Gastrocnemius medialis (tissue), 4 donors: ENCODE data around the gene SUFU. TPM values are rescaled to one million over a fixed set of nuclear protein-coding genes. Genes with fewer than 3 reads are reported as not detected.
A peak's percentile ranks its signal among the peaks of the same experiment; 100 is the strongest.

Experiments used
- ATAC-seq, 2 donors: fragments of 150-250 bp; one replicate each; pipeline ENCODE4 v1.9.1; 2016
- DNase-seq, 2 donors: peaks; one replicate each; pipeline ENCODE4 v3.0.0-alpha.2; 2019
- H3K27ac ChIP-seq, 4 donors: fragments of 200-600 bp; sonication (generic); 1 replicate in 1 of 4; 2 replicates in 3 of 4; pipeline ENCODE4 v1.5.1; 2016 to 2018; ENCODE audit warnings: mild to moderate bottlenecking in 2 of 4, moderate library complexity in 1 of 4
- H3K27me3 ChIP-seq, 3 donors: fragments of 200-600 bp; sonication (generic) in 2 of 3; 1 replicate in 1 of 3; 2 replicates in 2 of 3; pipeline versions ENCODE4 v1.5.1 to v1.6.0; 2016 to 2019; ENCODE audit warnings: mild to moderate bottlenecking in 1 of 3, moderate library complexity in 1 of 3
- H3K36me3 ChIP-seq, 2 donors: fragments of 200-600 bp; sonication (generic) in 1 of 2; one replicate each; pipeline ENCODE4 v1.5.1; 2017 to 2018
- H3K4me1 ChIP-seq, 2 donors: fragments of 200-600 bp; sonication (generic) in 1 of 2; one replicate each; pipeline ENCODE4 v1.5.1; 2016 to 2017; ENCODE audit warnings: mild to moderate bottlenecking in 2 of 2
- H3K4me3 ChIP-seq, 4 donors: fragments of 200-600 bp; sonication (generic) in 3 of 4; 1 replicate in 1 of 4; 2 replicates in 3 of 4; pipeline ENCODE4 v1.5.1; 2016 to 2019; ENCODE audit warnings: mild to moderate bottlenecking in 2 of 4
- H3K9me3 ChIP-seq, 3 donors: fragments of 200-600 bp; sonication (generic) in 2 of 3; 1 replicate in 1 of 3; 2 replicates in 2 of 3; pipeline ENCODE4 v1.5.1; 2016 to 2019
- POLR2A ChIP-seq, 2 donors: fragments of 450-650 bp; IDR thresholded peaks; one replicate each; pipeline ENCODE4 v1.6.1; 2017; ENCODE audit warnings: antibody characterized with exemption in 2 of 2, mild to moderate bottlenecking in 2 of 2, moderate library complexity in 2 of 2
- in situ Hi-C, 4 donors: fragments of 200-750 bp; cut with MboI; loops; one replicate each; pipeline versions ENCODE4 v1.15.0 to v1.8.0; 2017; ENCODE audit warnings: low sequenced_read_pairs in 4 of 4
- intact Hi-C: fragments of 100-400 bp; cut with DNase I; formaldehyde crosslinking; loops from one replicate; pipeline ENCODE4 v1.15.1; 2023; ENCODE audit warnings: low total_unique reads
- total RNA-seq, 4 donors: library from RNA; depleted of rRNA; stranded (reverse); fragments of >200 nt; gene quantifications; one replicate each; pipeline versions ENCODE4 v1.1.0 to v1.2.3, GENCODE V29; 2016
- TF ChIP-seq, protein P1 (sequence below), 5 experiments: fragments of 450-650 bp in 3 of 5; fragments of 200-600 bp in 2 of 5; sonication (generic) in 2 of 5; IDR thresholded peaks in 4 of 5; conservative IDR thresholded peaks in 1 of 5; 1 replicate in 4 of 5; 2 replicates in 1 of 5; pipeline ENCODE4 v1.5.1; 2016 to 2019; ENCODE audit warnings: antibody characterized with exemption in 5 of 5, mild to moderate bottlenecking in 3 of 5, moderate library complexity in 3 of 5

The SUFU gene
- total RNA-seq, 4 donors from 2014 or later: 7.3 to 11.8 (median 7.9) TPM

DNA sequence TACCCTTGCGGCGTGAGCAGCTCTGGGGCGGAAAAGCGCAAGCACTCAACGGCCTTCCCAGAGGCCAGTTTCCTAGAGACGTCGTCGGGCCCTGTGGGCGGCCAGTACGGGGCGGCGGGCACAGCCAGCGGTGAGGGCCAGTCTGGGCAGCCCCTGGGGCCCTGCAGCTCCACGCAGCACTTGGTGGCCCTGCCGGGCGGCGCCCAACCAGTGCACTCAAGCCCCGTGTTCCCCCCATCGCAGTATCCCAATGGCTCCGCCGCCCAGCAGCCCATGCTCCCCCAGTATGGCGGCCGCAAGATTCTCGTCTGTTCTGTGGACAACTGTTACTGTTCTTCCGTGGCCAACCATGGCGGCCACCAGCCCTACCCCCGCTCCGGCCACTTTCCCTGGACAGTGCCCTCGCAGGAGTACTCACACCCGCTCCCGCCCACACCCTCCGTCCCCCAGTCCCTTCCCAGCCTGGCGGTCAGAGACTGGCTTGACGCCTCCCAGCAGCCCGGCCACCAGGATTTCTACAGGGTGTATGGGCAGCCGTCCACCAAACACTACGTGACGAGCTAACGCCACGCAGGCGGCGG is 153.1 kb downstream of the SUFU start:
- H3K36me3 ChIP-seq: peaks cover 0 to 43% of the 10 kb centered on the region in 2 donors
- no peak overlapping the region for H3K4me3 ChIP-seq
- no peak for TF ChIP-seq POLR2A (IDR thresholded peaks at IDR 0.05)
- TF ChIP-seq, protein P1, sequence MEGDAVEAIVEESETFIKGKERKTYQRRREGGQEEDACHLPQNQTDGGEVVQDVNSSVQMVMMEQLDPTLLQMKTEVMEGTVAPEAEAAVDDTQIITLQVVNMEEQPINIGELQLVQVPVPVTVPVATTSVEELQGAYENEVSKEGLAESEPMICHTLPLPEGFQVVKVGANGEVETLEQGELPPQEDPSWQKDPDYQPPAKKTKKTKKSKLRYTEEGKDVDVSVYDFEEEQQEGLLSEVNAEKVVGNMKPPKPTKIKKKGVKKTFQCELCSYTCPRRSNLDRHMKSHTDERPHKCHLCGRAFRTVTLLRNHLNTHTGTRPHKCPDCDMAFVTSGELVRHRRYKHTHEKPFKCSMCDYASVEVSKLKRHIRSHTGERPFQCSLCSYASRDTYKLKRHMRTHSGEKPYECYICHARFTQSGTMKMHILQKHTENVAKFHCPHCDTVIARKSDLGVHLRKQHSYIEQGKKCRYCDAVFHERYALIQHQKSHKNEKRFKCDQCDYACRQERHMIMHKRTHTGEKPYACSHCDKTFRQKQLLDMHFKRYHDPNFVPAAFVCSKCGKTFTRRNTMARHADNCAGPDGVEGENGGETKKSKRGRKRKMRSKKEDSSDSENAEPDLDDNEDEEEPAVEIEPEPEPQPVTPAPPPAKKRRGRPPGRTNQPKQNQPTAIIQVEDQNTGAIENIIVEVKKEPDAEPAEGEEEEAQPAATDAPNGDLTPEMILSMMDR (IDR thresholded peaks at IDR 0.05 in 4 of 5, conservative IDR thresholded peaks at IDR 0.05 in 1 of 5): no peak
- intact Hi-C loops: no loop called here
- no peaks in the 10 kb centered on the region for H3K27me3 ChIP-seq
- DNase-seq (no peak), ATAC-seq (no peak)
- H3K9me3 ChIP-seq: no peaks in the 10 kb centered on the region
- H3K4me1 ChIP-seq: peaks cover 17 to 26% of the 10 kb centered on the region in 2 donors
- peak overlapping the region; percentile 55 to 72 (median 60) for H3K27ac ChIP-seq
- in situ Hi-C loops: no loop called here

DNA sequence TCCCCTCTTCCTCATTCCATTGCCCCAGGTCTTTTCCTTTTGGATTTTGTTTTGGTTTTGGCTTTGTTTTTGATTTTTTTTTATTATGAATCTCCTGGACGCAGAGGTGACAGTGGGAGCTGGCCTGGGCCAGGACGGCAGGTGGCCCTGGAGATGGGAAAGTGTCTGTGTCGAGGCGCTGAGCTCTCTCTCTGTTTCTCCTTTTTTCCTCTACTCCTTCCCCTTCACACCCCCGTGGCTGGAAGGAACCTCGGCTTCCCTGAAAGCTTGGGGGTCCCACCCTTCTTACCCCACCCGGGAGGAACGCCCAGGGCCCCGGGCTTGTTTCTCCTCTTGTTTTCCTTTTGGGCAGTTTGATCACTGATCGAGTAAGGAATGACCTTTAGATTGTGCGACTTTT is 153.7 kb downstream of the SUFU start:
- Histone ChIP-seq H3K27ac (peak overlapping the region; percentile 55 to 72 (median 60)), H3K4me1 (peaks cover 17 to 24% of the 10 kb centered on the region in 2 donors), H3K9me3 (no peaks in the 10 kb centered on the region), H3K27me3 (no peaks in the 10 kb centered on the region), H3K36me3 (peaks cover 0 to 43% of the 10 kb centered on the region in 2 donors), H3K4me3 (no peak overlapping the region)
- no peak for DNase-seq
- no peak for ATAC-seq
- in situ Hi-C loops (no loop called here), intact Hi-C loops (no loop called here)
- TF ChIP-seq, protein P1 (IDR thresholded peaks at IDR 0.05 in 4 of 5, conservative IDR thresholded peaks at IDR 0.05 in 1 of 5): no peak
- TF ChIP-seq POLR2A (IDR thresholded peaks at IDR 0.05): no peak

DNA sequence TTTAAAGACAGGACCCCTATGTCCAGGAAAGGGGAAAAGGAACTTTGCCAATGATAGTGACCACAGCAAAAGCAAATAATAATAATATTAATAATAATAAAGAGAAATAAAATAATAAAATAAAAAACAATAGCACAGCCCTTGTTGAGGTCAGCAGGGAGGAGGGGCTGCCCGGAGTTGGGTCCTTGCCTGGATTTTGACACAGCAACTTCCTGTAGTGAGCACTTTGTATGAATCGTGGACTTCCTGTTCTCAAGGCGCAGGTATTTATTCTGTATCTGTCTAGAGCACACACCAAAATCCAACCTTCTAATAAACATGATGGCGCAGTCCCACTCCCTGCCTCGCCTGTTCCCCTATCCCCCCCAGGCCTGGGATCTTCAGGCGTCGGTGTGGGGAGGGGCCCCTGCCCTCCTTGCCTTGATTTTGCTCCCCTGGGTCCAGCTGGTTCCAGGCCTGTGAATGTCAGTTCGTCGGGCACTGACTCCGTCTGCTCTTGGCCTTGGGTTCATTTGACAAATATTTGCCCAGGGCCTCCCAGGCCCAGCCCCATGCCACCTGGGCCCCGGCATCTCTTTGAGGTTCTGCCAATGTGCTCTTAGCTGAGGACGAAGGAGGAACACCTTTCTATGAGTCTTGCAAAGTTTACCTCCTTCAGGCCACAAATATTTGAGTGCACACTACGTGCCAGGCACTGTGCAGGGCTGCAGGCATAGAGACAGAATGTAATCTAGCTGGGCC is 154.4 kb downstream of the SUFU start:
- peak overlapping the region; percentile 55 to 72 (median 60) for H3K27ac ChIP-seq
- H3K9me3 ChIP-seq: no peaks in the 10 kb centered on the region
- ATAC-seq (no peak), DNase-seq (no peak)
- no peaks in the 10 kb centered on the region for H3K27me3 ChIP-seq
- in situ Hi-C loops: no loop called here
- intact Hi-C loops: no loop called here
- H3K36me3 ChIP-seq: peaks cover 0 to 43% of the 10 kb centered on the region in 2 donors
- peaks cover 17 to 24% of the 10 kb centered on the region in 2 donors for H3K4me1 ChIP-seq
- H3K4me3 ChIP-seq: no peak overlapping the region
- TF ChIP-seq, protein P1 (IDR thresholded peaks at IDR 0.05 in 4 of 5, conservative IDR thresholded peaks at IDR 0.05 in 1 of 5): no peak
- no peak for TF ChIP-seq POLR2A (IDR thresholded peaks at IDR 0.05)

DNA sequence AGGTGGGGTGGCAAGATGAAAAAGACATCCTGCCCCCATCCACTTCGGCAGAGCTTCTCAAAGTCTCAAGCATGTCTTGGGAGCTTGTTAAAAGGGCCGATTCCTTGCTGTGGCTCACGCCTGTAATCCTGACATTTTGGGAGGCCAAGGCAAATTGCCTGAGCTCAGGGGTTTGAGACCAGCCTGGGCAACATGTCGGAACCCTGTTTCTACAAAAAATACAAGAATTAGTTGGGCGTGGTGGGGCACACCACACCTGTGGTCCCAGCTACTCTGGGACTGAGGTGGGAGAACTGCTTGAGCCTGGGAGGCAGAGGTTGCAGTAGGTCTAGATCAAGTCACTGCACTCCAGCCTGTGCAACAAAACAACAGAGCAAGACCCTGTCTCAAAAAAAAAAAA is 155.0 kb downstream of the SUFU start:
- no peak for TF ChIP-seq POLR2A (IDR thresholded peaks at IDR 0.05)
- TF ChIP-seq, protein P1 (IDR thresholded peaks at IDR 0.05 in 4 of 5, conservative IDR thresholded peaks at IDR 0.05 in 1 of 5): no peak
- Histone ChIP-seq H3K36me3 (peaks cover 0 to 43% of the 10 kb centered on the region in 2 donors), H3K4me3 (no peak overlapping the region), H3K9me3 (no peaks in the 10 kb centered on the region), H3K27ac (peak overlapping the region; percentile 55 to 72 (median 60)), H3K27me3 (no peaks in the 10 kb centered on the region), H3K4me1 (peaks cover 17 to 24% of the 10 kb centered on the region in 2 donors)
- DNase-seq (no peak), ATAC-seq (no peak)
- intact Hi-C loops: no loop called here
- in situ Hi-C loops: no loop called here
